Measurements from ENCODE around the gene NSD2. TPM values are rescaled to one million over a fixed set of nuclear protein-coding genes. Genes with fewer than 3 reads are reported as not detected.

NSD2 gene
- total RNA-seq, 1 donor from 2014 or later: 176 TPM

GRCh38 chr4:1968686-1969295 lies 97.6 kb downstream of the NSD2 start:
- H2AFZ ChIP-seq (replicated peaks): no peak overlapping the region
- H3K4me3 Mint-ChIP-seq: no peak overlapping the region
- H3K4me1 Mint-ChIP-seq: no peaks in the 10 kb centered on the region
- H3K27ac Mint-ChIP-seq: peak overlapping the region; percentile 40
- H3K4me1 ChIP-seq: no peaks in the 10 kb centered on the region
- DNase-seq (ENCODE audit: low spot score): no peak
- H3K27me3 Mint-ChIP-seq (ENCODE audit: insufficient read depth, low read depth): peaks cover 6% of the 10 kb centered on the region
- H3K4me3 ChIP-seq: no peak overlapping the region
- H3K36me3 ChIP-seq: peaks cover 4% of the 10 kb centered on the region
- H3K79me2 ChIP-seq (ENCODE audit: low read depth): peaks cover 11% of the 10 kb centered on the region
- no peaks in the 10 kb centered on the region for H3K27me3 ChIP-seq
- TF ChIP-seq CTCF (IDR thresholded peaks at IDR 0.05) (no peak), EZH2phosphoT487 (IDR thresholded peaks at IDR 0.05) (no peak), EZH2 (IDR thresholded peaks at IDR 0.05) (no peak)
- H3K9ac ChIP-seq: no peak overlapping the region
- peaks cover 17% of the 10 kb centered on the region for H4K20me1 ChIP-seq (ENCODE audit: low read depth)
- H3K4me2 ChIP-seq: no peak overlapping the region
- H3K36me3 Mint-ChIP-seq: peaks cover 55% of the 10 kb centered on the region
- no peak overlapping the region for H3K27ac ChIP-seq
- H3F3A ChIP-seq (ENCODE audit: low read depth): peaks cover under 1% of the 10 kb centered on the region
- no peaks in the 10 kb centered on the region for H3K9me3 ChIP-seq (ENCODE audit: low read depth)
- H3K9me3 Mint-ChIP-seq: no peaks in the 10 kb centered on the region

DNA sequence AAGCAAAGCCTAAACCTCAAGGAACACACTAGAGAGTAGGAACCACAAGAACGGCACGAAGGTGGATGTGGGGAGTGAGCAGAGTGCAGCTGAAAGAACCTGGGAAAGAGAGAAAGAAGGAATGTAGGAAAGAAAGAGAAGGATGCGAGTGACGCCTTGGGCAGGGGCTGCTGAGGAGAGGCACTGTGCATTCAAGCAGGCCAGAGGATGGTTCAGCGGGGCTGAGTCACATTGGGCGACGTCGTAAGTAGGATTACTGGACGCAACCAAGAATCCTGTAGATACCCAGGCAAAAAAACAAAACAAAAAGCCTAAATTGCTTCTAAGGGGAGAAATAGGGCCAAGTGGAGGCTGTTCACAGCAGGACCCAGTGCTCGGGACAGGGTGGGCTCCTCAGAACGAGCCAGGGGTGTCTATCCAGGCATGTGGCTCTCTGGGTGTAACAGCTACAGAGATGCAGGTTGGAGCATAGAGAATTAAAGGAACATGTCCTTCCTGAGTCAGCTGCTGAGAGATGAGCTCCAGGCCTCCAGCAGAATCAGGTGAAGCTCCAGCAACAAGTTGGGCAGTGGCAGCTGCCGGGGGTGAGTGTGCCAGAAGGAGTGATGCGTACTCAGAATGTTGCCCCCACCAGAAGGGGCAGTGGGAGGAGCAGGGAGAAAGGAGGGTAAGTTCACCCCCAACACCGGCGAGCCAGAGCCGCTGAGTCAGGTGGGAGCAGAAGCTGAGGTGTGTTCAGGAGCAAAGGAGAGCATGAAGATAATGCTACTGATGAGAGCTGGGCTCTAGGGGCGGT lies 98.9 kb downstream of the NSD2 start:
- peaks cover 17% of the 10 kb centered on the region for H4K20me1 ChIP-seq (ENCODE audit: low read depth)
- H3K9ac ChIP-seq: no peak overlapping the region
- no peaks in the 10 kb centered on the region for H3K9me3 Mint-ChIP-seq
- H2AFZ ChIP-seq (replicated peaks): no peak overlapping the region
- H3K9me3 ChIP-seq (ENCODE audit: low read depth): no peaks in the 10 kb centered on the region
- no peak overlapping the region for H3K27ac ChIP-seq
- no peak overlapping the region for H3K4me3 ChIP-seq
- H3K4me2 ChIP-seq: no peak overlapping the region
- H3K4me1 ChIP-seq: no peaks in the 10 kb centered on the region
- H3K4me1 Mint-ChIP-seq: no peaks in the 10 kb centered on the region
- peaks cover 4% of the 10 kb centered on the region for H3K36me3 ChIP-seq
- no peaks in the 10 kb centered on the region for H3K27me3 ChIP-seq
- TF ChIP-seq CTCF (IDR thresholded peaks at IDR 0.05) (no peak), EZH2 (IDR thresholded peaks at IDR 0.05) (no peak), EZH2phosphoT487 (IDR thresholded peaks at IDR 0.05) (no peak)
- no peak for DNase-seq (ENCODE audit: low spot score)
- H3K4me3 Mint-ChIP-seq: no peak overlapping the region
- peaks cover 9% of the 10 kb centered on the region for H3K79me2 ChIP-seq (ENCODE audit: low read depth)
- peaks cover 55% of the 10 kb centered on the region for H3K36me3 Mint-ChIP-seq
- peaks cover 4% of the 10 kb centered on the region for H3K27me3 Mint-ChIP-seq (ENCODE audit: insufficient read depth, low read depth)
- no peaks in the 10 kb centered on the region for H3F3A ChIP-seq (ENCODE audit: low read depth)
- peak overlapping the region; percentile 61 for H3K27ac Mint-ChIP-seq

GRCh38 chr4:1970926-1971325 lies 99.7 kb downstream of the NSD2 start:
- Mint-ChIP-seq H3K4me1 (no peaks in the 10 kb centered on the region), H3K36me3 (peaks cover 51% of the 10 kb centered on the region), H3K9me3 (no peaks in the 10 kb centered on the region), H3K27me3 (ENCODE audit: insufficient read depth, low read depth) (peaks cover 4% of the 10 kb centered on the region), H3K4me3 (no peak overlapping the region), H3K27ac (no peak overlapping the region)
- Histone ChIP-seq H3F3A (ENCODE audit: low read depth) (no peaks in the 10 kb centered on the region), H4K20me1 (ENCODE audit: low read depth) (peaks cover 17% of the 10 kb centered on the region), H3K9ac (no peak overlapping the region), H3K4me3 (no peak overlapping the region), H3K36me3 (no peaks in the 10 kb centered on the region), H3K9me3 (ENCODE audit: low read depth) (no peaks in the 10 kb centered on the region), H2AFZ (replicated peaks) (no peak overlapping the region), H3K27ac (no peak overlapping the region), H3K4me1 (no peaks in the 10 kb centered on the region), H3K79me2 (ENCODE audit: low read depth) (peaks cover 7% of the 10 kb centered on the region), H3K27me3 (no peaks in the 10 kb centered on the region), H3K4me2 (no peak overlapping the region)
- no peak for DNase-seq (ENCODE audit: low spot score)
- TF ChIP-seq EZH2 (IDR thresholded peaks at IDR 0.05): no peak
- TF ChIP-seq CTCF (IDR thresholded peaks at IDR 0.05): no peak
- TF ChIP-seq EZH2phosphoT487 (IDR thresholded peaks at IDR 0.05): no peak
